ENCODE results near the gene SCD5.

The SCD5 gene

DNA sequence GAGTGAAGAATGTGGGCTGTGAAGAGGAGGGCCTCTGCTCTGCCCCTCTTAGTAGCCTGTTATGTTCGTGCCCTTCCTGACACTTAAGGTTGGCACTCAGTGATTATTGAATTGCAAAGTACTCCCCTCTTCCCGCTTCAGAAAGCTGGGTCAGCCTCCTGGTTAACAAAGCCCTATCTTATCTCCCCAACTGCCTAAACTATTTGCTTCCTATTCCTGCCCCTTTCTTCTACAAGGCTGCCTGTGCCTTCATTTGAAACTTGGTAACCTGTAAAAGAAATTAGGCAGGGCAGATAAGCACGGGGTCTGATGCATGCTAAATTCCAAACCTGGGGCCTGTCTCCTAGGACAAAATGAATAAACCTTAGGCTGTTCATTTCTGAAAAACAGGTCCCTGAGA is 213.7 kb downstream of the SCD5 start:
- H3K9me3 Mint-ChIP-seq, result no peaks in the 10 kb centered on the region
- peak overlapping the region; percentile 24 to 91 (median 67) for H3K27ac Mint-ChIP-seq
- H3K4me1 Mint-ChIP-seq, result peaks cover 16% of the 10 kb centered on the region
- H3K36me3 Mint-ChIP-seq (ENCODE audit: low read depth), result no peaks in the 10 kb centered on the region
- H3K4me3 Mint-ChIP-seq, result no peak overlapping the region
- H3K27me3 Mint-ChIP-seq (ENCODE audit: low read depth), result peaks cover 4% of the 10 kb centered on the region
- TF ChIP-seq, protein P1, sequence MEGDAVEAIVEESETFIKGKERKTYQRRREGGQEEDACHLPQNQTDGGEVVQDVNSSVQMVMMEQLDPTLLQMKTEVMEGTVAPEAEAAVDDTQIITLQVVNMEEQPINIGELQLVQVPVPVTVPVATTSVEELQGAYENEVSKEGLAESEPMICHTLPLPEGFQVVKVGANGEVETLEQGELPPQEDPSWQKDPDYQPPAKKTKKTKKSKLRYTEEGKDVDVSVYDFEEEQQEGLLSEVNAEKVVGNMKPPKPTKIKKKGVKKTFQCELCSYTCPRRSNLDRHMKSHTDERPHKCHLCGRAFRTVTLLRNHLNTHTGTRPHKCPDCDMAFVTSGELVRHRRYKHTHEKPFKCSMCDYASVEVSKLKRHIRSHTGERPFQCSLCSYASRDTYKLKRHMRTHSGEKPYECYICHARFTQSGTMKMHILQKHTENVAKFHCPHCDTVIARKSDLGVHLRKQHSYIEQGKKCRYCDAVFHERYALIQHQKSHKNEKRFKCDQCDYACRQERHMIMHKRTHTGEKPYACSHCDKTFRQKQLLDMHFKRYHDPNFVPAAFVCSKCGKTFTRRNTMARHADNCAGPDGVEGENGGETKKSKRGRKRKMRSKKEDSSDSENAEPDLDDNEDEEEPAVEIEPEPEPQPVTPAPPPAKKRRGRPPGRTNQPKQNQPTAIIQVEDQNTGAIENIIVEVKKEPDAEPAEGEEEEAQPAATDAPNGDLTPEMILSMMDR (IDR thresholded peaks at IDR 0.05; ENCODE audit: unreplicated experiment in 3 of 3), result no peak

DNA sequence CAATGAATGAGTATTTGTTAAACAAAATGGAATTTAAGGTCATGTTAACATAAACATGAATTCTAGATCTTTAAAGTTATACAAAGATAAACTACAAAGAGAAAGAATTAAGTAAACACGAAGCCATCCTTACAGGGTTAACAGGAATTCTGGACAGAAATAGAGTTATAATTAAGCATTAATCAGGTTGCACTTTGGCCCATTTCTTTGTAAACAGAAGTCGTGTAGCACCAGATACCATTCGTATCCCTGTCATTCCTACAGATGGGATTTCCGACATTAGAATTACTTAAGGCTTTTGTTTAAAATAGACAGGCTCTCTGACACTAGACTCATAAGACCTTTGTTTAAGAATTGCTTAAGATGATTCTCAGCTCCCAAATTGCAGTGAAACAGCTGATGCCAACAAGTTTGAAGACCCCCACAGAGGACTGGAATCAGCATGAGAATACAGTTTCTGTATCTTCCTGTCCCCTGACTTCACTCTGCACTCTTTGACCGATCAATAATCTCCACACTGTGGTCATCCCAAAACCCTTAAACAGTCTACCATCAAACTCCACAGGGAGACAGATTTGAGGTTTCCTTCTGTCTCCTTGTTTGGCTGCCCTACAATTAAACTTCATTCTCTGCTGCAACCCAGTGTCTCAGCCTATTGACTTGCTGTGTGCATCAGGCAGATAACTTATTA is 214.6 kb downstream of the SCD5 start:
- Mint-ChIP-seq H3K4me3 (no peak overlapping the region), H3K36me3 (ENCODE audit: low read depth) (no peaks in the 10 kb centered on the region), H3K4me1 (peaks cover 19% of the 10 kb centered on the region)

DNA sequence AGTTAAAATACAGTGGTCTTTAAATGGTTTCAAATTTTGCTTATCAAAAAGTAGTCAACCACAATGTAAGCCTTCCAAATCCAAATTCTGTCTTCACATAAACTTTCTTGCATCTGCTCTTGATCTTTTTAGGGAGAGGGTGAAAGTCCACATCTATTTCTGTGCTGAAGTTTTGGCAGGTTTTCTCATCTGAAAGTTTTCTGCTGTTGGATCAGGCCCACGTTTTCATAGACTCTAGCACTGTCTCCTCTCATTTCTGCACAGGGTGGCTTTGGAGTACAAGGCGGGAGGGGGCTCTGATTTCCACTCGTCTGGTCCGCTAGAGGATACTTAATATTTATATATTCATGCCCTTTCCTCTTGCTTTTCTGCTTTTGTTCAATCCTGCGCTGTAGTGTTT is 218.7 kb downstream of the SCD5 start:
- Mint-ChIP-seq H3K27me3 (ENCODE audit: low read depth) (peaks cover 4% of the 10 kb centered on the region), H3K4me3 (no peak overlapping the region)

More for the DNA sequence above, 214.6 kb downstream of the SCD5 start:
- peaks cover 4% of the 10 kb centered on the region for H3K27me3 Mint-ChIP-seq (ENCODE audit: low read depth)
- H3K9me3 Mint-ChIP-seq, result no peaks in the 10 kb centered on the region
- TF ChIP-seq, protein P1 (IDR thresholded peaks at IDR 0.05; ENCODE audit: unreplicated experiment in 3 of 3), result no peak
- no peak overlapping the region for H3K27ac Mint-ChIP-seq

More for the DNA sequence above, 218.7 kb downstream of the SCD5 start:
- H3K27ac Mint-ChIP-seq, result no peak overlapping the region
- TF ChIP-seq, protein P1 (IDR thresholded peaks at IDR 0.05; ENCODE audit: unreplicated experiment in 3 of 3), result no peak
- peaks cover 7% of the 10 kb centered on the region for H3K4me1 Mint-ChIP-seq
- no peaks in the 10 kb centered on the region for H3K36me3 Mint-ChIP-seq (ENCODE audit: low read depth)
- no peaks in the 10 kb centered on the region for H3K9me3 Mint-ChIP-seq
